Tibial artery (tissue), 4 donors: ENCODE measurements around the gene MAGEC3.
"Not testable (repeated sequence)": the region's sequence is repeated elsewhere in the genome, so short reads cannot be mapped to it uniquely, and the experiment has no call there.

Experiments
- DNase-seq, 2 donors: peaks; one replicate each; pipeline ENCODE4 v3.0.0-alpha.2; 2019
- H3K27ac ChIP-seq, 2 donors: fragments of 200-600 bp; sonication (generic) in 1 of 2; 1 replicate in 1 of 2; 2 replicates in 1 of 2; pipeline ENCODE4 v1.5.1; 2018 to 2019; ENCODE audit warnings: mild to moderate bottlenecking in 1 of 2
- H3K27me3 ChIP-seq, 2 donors: fragments of 200-600 bp; sonication (generic) in 1 of 2; one replicate each; pipeline versions ENCODE4 v1.5.1 to v1.6.0; 2016 to 2019
- H3K36me3 ChIP-seq, 3 donors: fragments of 200-600 bp; sonication (generic) in 2 of 3; one replicate each; pipeline ENCODE4 v1.5.1; 2016 to 2019; ENCODE audit warnings: mild to moderate bottlenecking in 2 of 3
- H3K4me1 ChIP-seq, 4 donors: fragments of 200-600 bp; sonication (generic) in 2 of 4; 1 replicate in 3 of 4; 2 replicates in 1 of 4; pipeline ENCODE4 v1.5.1; 2016 to 2019
- H3K4me3 ChIP-seq, 2 donors: fragments of 200-600 bp; sonication (generic) in 1 of 2; 1 replicate in 1 of 2; 2 replicates in 1 of 2; pipeline ENCODE4 v1.5.1; 2018 to 2019; ENCODE audit warnings: mild to moderate bottlenecking in 2 of 2
- H3K9me3 ChIP-seq, 3 donors: fragments of 200-600 bp; sonication (generic) in 1 of 3; one replicate each; pipeline ENCODE4 v1.5.1; 2016 to 2019
- CTCF ChIP-seq, 2 experiments: fragments of 200-600 bp in 1 of 2; fragments of 450-650 bp in 1 of 2; IDR thresholded peaks; one replicate each; pipeline ENCODE4 v1.5.1; 2017 to 2019; ENCODE audit warnings: antibody characterized with exemption in 2 of 2, mild to moderate bottlenecking in 1 of 2, moderate library complexity in 1 of 2
- intact Hi-C: fragments of 100-400 bp; cut with DNase I; formaldehyde crosslinking; loops from one replicate; pipeline ENCODE4 v1.15.0; 2023; ENCODE audit warnings: low total_unique reads

MAGEC3 gene

GRCh38 chrX:141832247-141832646, 5.9 kb upstream of the MAGEC3 start:
- H3K9me3 ChIP-seq: no peaks in the 10 kb centered on the region
- no peaks in the 10 kb centered on the region for H3K27me3 ChIP-seq
- H3K4me1 ChIP-seq: no peaks in the 10 kb centered on the region
- no peaks in the 10 kb centered on the region for H3K36me3 ChIP-seq
- H3K4me3 ChIP-seq: no peak overlapping the region
- H3K27ac ChIP-seq: no peak overlapping the region
- intact Hi-C loops: no loop called here
- no peak for TF ChIP-seq CTCF (IDR thresholded peaks at IDR 0.05)
- DNase-seq: no peak

DNA sequence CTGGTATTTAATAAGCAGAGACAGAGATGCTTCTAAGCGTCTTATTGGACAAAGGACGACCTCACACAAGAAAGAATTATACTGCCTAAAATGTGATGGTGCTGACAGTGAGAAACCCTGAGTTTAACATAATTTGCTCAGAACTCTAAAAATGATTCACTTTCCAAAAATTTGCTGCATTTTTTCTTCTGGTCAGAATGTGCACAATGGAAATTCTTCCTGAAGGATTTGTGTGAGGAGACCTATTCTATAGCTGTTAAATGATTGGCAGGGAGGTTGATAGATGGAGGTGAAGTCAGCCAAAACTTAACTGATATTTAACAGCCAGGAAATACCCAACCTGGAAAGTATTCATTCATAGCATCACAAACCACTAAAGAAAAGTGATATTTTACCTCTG, 1.7 kb downstream of the MAGEC3 start:
- DNase-seq: no peak
- no peaks in the 10 kb centered on the region for H3K36me3 ChIP-seq
- H3K9me3 ChIP-seq: peaks cover 0 to 5% (median 0%) of the 10 kb centered on the region in 3 donors
- no peak for TF ChIP-seq CTCF (IDR thresholded peaks at IDR 0.05)
- H3K27me3 ChIP-seq: no peaks in the 10 kb centered on the region
- no peaks in the 10 kb centered on the region for H3K4me1 ChIP-seq
- no peak overlapping the region for H3K4me3 ChIP-seq
- intact Hi-C loops: no loop called here
- H3K27ac ChIP-seq: no peak overlapping the region

DNA sequence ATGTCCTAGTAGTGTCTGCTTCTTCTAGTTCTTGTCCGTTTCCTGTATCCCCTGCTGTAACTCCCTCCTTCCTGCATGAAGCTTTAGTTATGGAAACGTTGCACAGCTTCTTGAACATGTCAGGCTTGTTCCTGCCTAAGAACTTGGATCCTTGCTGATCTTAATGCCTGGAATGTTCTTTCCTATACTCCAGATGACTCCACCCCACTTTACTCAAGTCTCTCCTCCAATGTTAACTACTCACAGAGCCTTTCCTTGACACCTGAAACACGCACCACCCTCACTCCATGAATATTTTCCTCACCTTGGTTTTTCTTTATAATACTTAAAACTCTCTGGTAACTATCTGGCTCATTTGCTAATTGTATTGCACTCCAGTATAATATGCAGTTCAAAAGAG, 19.4 kb downstream of the MAGEC3 start:
- Histone ChIP-seq H3K9me3 (no peaks in the 10 kb centered on the region), H3K4me3 (no peak overlapping the region), H3K27me3 (no peaks in the 10 kb centered on the region), H3K4me1 (no peaks in the 10 kb centered on the region), H3K36me3 (no peaks in the 10 kb centered on the region), H3K27ac (no peak overlapping the region)
- DNase-seq: no peak
- intact Hi-C loops: no loop called here
- no peak for TF ChIP-seq CTCF (IDR thresholded peaks at IDR 0.05)

GRCh38 chrX:141879616-141880015, 41.5 kb downstream of the MAGEC3 start:
- H3K27me3 ChIP-seq: no peaks in the 10 kb centered on the region
- TF ChIP-seq CTCF (IDR thresholded peaks at IDR 0.05): no peak

DNA sequence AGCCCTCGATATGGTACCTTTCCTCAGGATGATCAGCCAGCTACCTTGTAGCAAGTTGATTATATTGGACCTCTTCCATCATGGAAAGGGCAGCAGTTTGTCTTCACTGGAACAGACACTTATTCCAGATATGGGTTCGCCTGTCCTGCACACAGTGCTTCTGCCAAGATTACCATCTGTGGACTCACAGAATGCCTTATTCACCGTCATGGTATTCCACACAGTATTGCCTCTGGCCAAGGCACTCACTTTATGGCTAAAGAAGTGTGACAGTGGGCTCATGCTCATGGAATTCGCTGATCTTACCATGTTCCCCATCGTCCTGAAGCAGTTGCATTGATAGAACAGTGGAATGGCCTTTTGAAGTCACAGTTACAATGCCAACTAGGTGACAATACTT, 50.7 kb downstream of the MAGEC3 start:
- H3K27ac ChIP-seq, H3K4me3 ChIP-seq, intact Hi-C loops, H3K27me3 ChIP-seq, H3K36me3 ChIP-seq, DNase-seq, H3K9me3 ChIP-seq, H3K4me1 ChIP-seq: not testable (repeated sequence)

More at GRCh38 chrX:141879616-141880015, 41.5 kb downstream of the MAGEC3 start:
- intact Hi-C loops: no loop called here
- no peaks in the 10 kb centered on the region for H3K36me3 ChIP-seq
- H3K27ac ChIP-seq: no peak overlapping the region
- DNase-seq: no peak
- H3K9me3 ChIP-seq: no peaks in the 10 kb centered on the region
- no peak overlapping the region for H3K4me3 ChIP-seq
- H3K4me1 ChIP-seq: no peaks in the 10 kb centered on the region

- H3K27me3 ChIP-seq: no peaks in the 10 kb centered on the region
- H3K4me1 ChIP-seq: no peaks in the 10 kb centered on the region
- H3K9me3 ChIP-seq: no peaks in the 10 kb centered on the region
- H3K27ac ChIP-seq: no peak overlapping the region
- H3K36me3 ChIP-seq: no peaks in the 10 kb centered on the region
- no peak for DNase-seq
- intact Hi-C loops: no loop called here
- no peak overlapping the region for H3K4me3 ChIP-seq
- no peak for TF ChIP-seq CTCF (IDR thresholded peaks at IDR 0.05)
These were observed 56.6 kb downstream of the MAGEC3 start for GRCh38 chrX:141894733-141895132.
